Measurements from ENCODE around the gene KCNJ5. TPM values are rescaled to one million over a fixed set of nuclear protein-coding genes. Genes with fewer than 3 reads are reported as not detected.

The KCNJ5 gene
- polyA plus RNA-seq, 1 donor (not counting 4 experiments of a cell fraction or from before 2014, with no cell fraction given), result 0.59 TPM

DNA sequence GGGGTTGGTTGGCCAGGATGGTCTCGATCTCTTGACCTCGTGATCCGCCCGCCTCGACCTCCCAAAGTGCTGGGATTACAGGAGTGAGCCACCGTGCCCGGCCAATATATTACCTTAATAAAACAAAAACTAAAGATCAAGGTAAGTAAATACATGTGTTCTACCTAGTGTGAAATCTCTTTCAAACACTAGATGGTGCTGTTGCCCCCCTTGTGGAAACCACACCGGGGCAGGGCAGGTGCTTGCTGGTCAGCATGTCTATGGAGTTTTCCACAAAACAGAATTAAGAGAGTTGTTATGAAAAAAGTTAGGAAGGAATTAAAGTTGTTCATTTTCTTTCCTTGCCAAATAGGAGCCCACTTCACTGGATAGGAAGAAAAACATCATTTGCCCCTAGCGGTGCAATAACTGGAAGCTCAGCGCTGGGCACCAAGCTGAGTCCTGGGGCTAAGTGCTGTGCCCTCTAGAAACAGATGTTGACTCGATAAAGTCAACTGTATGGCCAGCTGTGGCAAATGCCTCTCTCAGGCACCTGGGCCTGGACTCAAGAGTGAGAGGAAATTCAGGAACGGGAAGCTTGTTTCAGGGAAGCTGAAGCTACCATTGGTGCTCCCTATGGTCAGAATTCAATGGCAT lies 6.3 kb upstream of the KCNJ5 start:
- Histone ChIP-seq H3K27me3 (ENCODE audit: control insufficient read depth, extremely low read depth, insufficient read depth, low read length) (peaks cover 10% of the 10 kb centered on the region), H3K4me2 (ENCODE audit: control insufficient read depth, extremely low read depth, insufficient read depth, low read depth, low read length) (no peak overlapping the region)

GRCh38 chr11:128886406-128887124 lies 4.6 kb upstream of the KCNJ5 start:
- H3K9me3 ChIP-seq (ENCODE audit: control insufficient read depth, low read depth, low read length), result no peaks in the 10 kb centered on the region
- no peaks in the 10 kb centered on the region for H4K20me1 ChIP-seq (ENCODE audit: control insufficient read depth, extremely low read depth, insufficient read depth, low read length)
- H3K9ac ChIP-seq (ENCODE audit: control insufficient read depth, extremely low read depth, insufficient read depth, low read length), result no peak overlapping the region
- H3K4me3 ChIP-seq (ENCODE audit: control insufficient read depth in 2 of 3, extremely low read depth in 1 of 3, insufficient read depth in 2 of 3, low read depth in 1 of 3, low read length in 3 of 3), result no peak overlapping the region
- peaks cover 12% of the 10 kb centered on the region for H3K27me3 ChIP-seq (ENCODE audit: control insufficient read depth, extremely low read depth, insufficient read depth, low read length)
- no peaks in the 10 kb centered on the region for H3K36me3 ChIP-seq (ENCODE audit: control insufficient read depth in 2 of 2, extremely low read depth in 1 of 2, insufficient read depth in 2 of 2, low read length in 2 of 2)
- H3K9me1 ChIP-seq (ENCODE audit: control insufficient read depth, extremely low read depth, insufficient read depth, low read length), result no peaks in the 10 kb centered on the region
- H3K79me2 ChIP-seq (ENCODE audit: control insufficient read depth, insufficient read depth, low read length), result no peaks in the 10 kb centered on the region
- dilution Hi-C loops (cut with MboI; ENCODE audit: extremely low pct_ligation_motif_present, low sequenced_read_pairs), result no loop called here
- no peak overlapping the region for H2AFZ ChIP-seq (ENCODE audit: control insufficient read depth, low read length)
- peaks cover 30% of the 10 kb centered on the region for H3K4me1 ChIP-seq (ENCODE audit: control insufficient read depth, extremely low read depth, insufficient read depth, low read length)
- TF ChIP-seq EZH2 (IDR thresholded peaks at IDR 0.05; ENCODE audit: low read length) (no peak), CTCF (optimal IDR thresholded peaks at IDR 0.05 in 1 of 3, IDR thresholded peaks at IDR 0.05 in 1 of 3, conservative IDR thresholded peaks at IDR 0.05 in 1 of 3; ENCODE audit: extremely low read depth in 1 of 3, insufficient read depth in 2 of 3, low read length in 3 of 3) (peak; percentile 27 to 65 (median 34))
- FAIRE-seq (peak; percentile 13), DNase-seq (ENCODE audit: low read depth, low spot score) (no peak)
- H3K4me2 ChIP-seq (ENCODE audit: control insufficient read depth, extremely low read depth, insufficient read depth, low read depth, low read length), result no peak overlapping the region
- H3K27ac ChIP-seq (ENCODE audit: control insufficient read depth, insufficient read depth, low read length), result no peak overlapping the region

More for the DNA sequence above, 6.3 kb upstream of the KCNJ5 start:
- no peak for DNase-seq (ENCODE audit: low read depth, low spot score)
- no peaks in the 10 kb centered on the region for H4K20me1 ChIP-seq (ENCODE audit: control insufficient read depth, extremely low read depth, insufficient read depth, low read length)
- TF ChIP-seq CTCF (optimal IDR thresholded peaks at IDR 0.05 in 1 of 3, IDR thresholded peaks at IDR 0.05 in 1 of 3, conservative IDR thresholded peaks at IDR 0.05 in 1 of 3; ENCODE audit: extremely low read depth in 1 of 3, insufficient read depth in 2 of 3, low read length in 3 of 3), result peak; percentile 63 to 77 (median 76)
- TF ChIP-seq EZH2 (IDR thresholded peaks at IDR 0.05; ENCODE audit: low read length), result no peak
- no peak overlapping the region for H3K27ac ChIP-seq (ENCODE audit: control insufficient read depth, insufficient read depth, low read length)
- no peak overlapping the region for H2AFZ ChIP-seq (ENCODE audit: control insufficient read depth, low read length)
- H3K4me3 ChIP-seq (ENCODE audit: control insufficient read depth in 2 of 3, extremely low read depth in 1 of 3, insufficient read depth in 2 of 3, low read depth in 1 of 3, low read length in 3 of 3), result no peak overlapping the region
- FAIRE-seq, result peak; percentile 92
- H3K9me1 ChIP-seq (ENCODE audit: control insufficient read depth, extremely low read depth, insufficient read depth, low read length), result no peaks in the 10 kb centered on the region
- no peak overlapping the region for H3K9ac ChIP-seq (ENCODE audit: control insufficient read depth, extremely low read depth, insufficient read depth, low read length)
- no peaks in the 10 kb centered on the region for H3K36me3 ChIP-seq (ENCODE audit: control insufficient read depth in 2 of 2, extremely low read depth in 1 of 2, insufficient read depth in 2 of 2, low read length in 2 of 2)
- no peaks in the 10 kb centered on the region for H3K79me2 ChIP-seq (ENCODE audit: control insufficient read depth, insufficient read depth, low read length)
- H3K9me3 ChIP-seq (ENCODE audit: control insufficient read depth, low read depth, low read length), result no peaks in the 10 kb centered on the region
- peaks cover 21% of the 10 kb centered on the region for H3K4me1 ChIP-seq (ENCODE audit: control insufficient read depth, extremely low read depth, insufficient read depth, low read length)
- dilution Hi-C loops (cut with MboI; ENCODE audit: extremely low pct_ligation_motif_present, low sequenced_read_pairs), result no loop called here
